H1 (cell line): ENCODE results near the gene RASL11B.

ENCODE experiments used
- ATF3 ChIP-seq: IDR thresholded peaks from 2 replicates; pipeline ENCODE4 v1.6.1; 2011; ENCODE audit warnings: low read depth, mild to moderate bottlenecking, low read length; ENCODE audit not compliant: insufficient read depth
- CTCF ChIP-seq, 3 experiments: IDR thresholded peaks; 1 replicate in 2 of 3; 2 replicates in 1 of 3; pipeline versions ENCODE4 v1.5.1 to v1.6.1; 2011; ENCODE audit warnings: low read length in 3 of 3, mild to moderate bottlenecking in 3 of 3, inconsistent platforms in 2 of 3, low read depth in 1 of 3, moderate library complexity in 1 of 3; ENCODE audit not compliant: insufficient read depth in 1 of 3; ENCODE audit errors: control extremely low read depth in 1 of 3
- EZH2 ChIP-seq: fragments of 200-600 bp; sonication (generic); IDR thresholded peaks from 2 replicates; pipeline ENCODE4 v1.7.1; 2012; ENCODE audit warnings: low read depth, mild to moderate bottlenecking, moderate library complexity, low read length, inconsistent platforms; ENCODE audit not compliant: severe bottlenecking
- GABPA ChIP-seq: IDR thresholded peaks from 2 replicates; pipeline ENCODE4 v1.6.1; 2011; ENCODE audit warnings: mild to moderate bottlenecking, low read length, moderate library complexity, borderline replicate concordance; ENCODE audit not compliant: insufficient read depth
- MAX ChIP-seq: IDR thresholded peaks from 2 replicates; pipeline ENCODE4 v1.6.1; 2012; ENCODE audit warnings: inconsistent platforms
- POLR2A ChIP-seq, 2 experiments: IDR thresholded peaks; 1 replicate in 1 of 2; 2 replicates in 1 of 2; pipeline ENCODE4 v1.6.1; 2011; ENCODE audit warnings: low read depth in 2 of 2, low read length in 2 of 2, mild to moderate bottlenecking in 2 of 2; ENCODE audit errors: control extremely low read depth in 1 of 2
- POLR2AphosphoS5 ChIP-seq: IDR thresholded peaks from 2 replicates; pipeline ENCODE4 v1.6.1; 2011; ENCODE audit warnings: low read depth, low read length
- SP2 ChIP-seq: IDR thresholded peaks from 2 replicates; pipeline ENCODE4 v1.6.1; 2012; ENCODE audit warnings: mild to moderate bottlenecking, low read length, inconsistent platforms
- TAF7 ChIP-seq: optimal IDR thresholded peaks from 2 replicates; pipeline ENCODE3; 2011; ENCODE audit warnings: low read depth, mild to moderate bottlenecking, inconsistent platforms, low read length, moderate library complexity, borderline replicate concordance

- no peak for TF ChIP-seq POLR2A (IDR thresholded peaks at IDR 0.05; ENCODE audit: control extremely low read depth in 1 of 2, low read depth in 2 of 2, low read length in 2 of 2)
- no peak for TF ChIP-seq CTCF (IDR thresholded peaks at IDR 0.05; ENCODE audit: control extremely low read depth in 1 of 3, insufficient read depth in 1 of 3, low read depth in 1 of 3, low read length in 3 of 3)
- TF ChIP-seq POLR2AphosphoS5: no peak
- no peak for TF ChIP-seq EZH2
- TF ChIP-seq GABPA: no peak
- no peak for TF ChIP-seq ATF3
- no peak for TF ChIP-seq SP2
- no peak for TF ChIP-seq TAF7
- no peak for TF ChIP-seq MAX
These were observed 1.2 kb downstream of the RASL11B start for GRCh38 chr4:52863324-52863723.
